Ovary (tissue), 9 donors: ENCODE measurements around the gene LRCH4. TPM values are rescaled to one million over a fixed set of nuclear protein-coding genes. Genes with fewer than 3 reads are reported as not detected.

Experiments used
- polyA plus RNA-seq, 2 donors: library from polyadenylated mRNA; stranded (reverse); fragments of 200-250 nt in 1 of 2; fragments of 350-450 nt in 1 of 2; fragmentation: Illumina TruSeq in 1 of 2; extraction: RNeasy Lipid Tissue Mini Kit (QIAGEN cat#74804) in 1 of 2; gene quantifications; one replicate each; pipeline ENCODE4 v1.2.3, GENCODE V29; 2013 to 2014
- small RNA-seq: library from RNA; depleted of rRNA; stranded (forward); fragments of <200 nt; gene quantifications from one replicate; pipeline ENCODE3, GENCODE V24; 2016
- total RNA-seq, 7 donors: library from RNA; depleted of rRNA in 2 of 7; stranded (reverse); fragments of >200 nt in 2 of 7; fragmentation: NEBNext Ultra II Directional in 3 of 7; extraction: Animal tissue kit (Norgen Biotek cat#: 25700) in 3 of 7; gene quantifications; one replicate each; pipeline versions ENCODE4 v1.1.0 to v1.2.4, GENCODE V29; 2016 to 2023
- donor health status: DM: no; HTN: no; CAD: no; lungs with moderate emphysema.
- donor health status: DM: no; HTN: no; CAD: no.
- donor health status: Bipolar disorder and iron deficiency.
- donor health status: DM: yes; HTN: yes; CAD: no.
- donor health status: DM: no; HTN: no; CAD: no.
- donor health status: DM: yes; HTN: yes; CAD: no.

The LRCH4 gene
- total and polyA plus RNA-seq, 9 donors: 3.5 to 133 (median 79.2) TPM

Small RNAs within 50 kb of the gene (small RNA-seq; reads per million reads assigned to genes)
- gene RN7SL416P (not detected), gene SAP25 (not detected)

Other genes starting within 250 kb of the LRCH4 start
- gene PILRB, start 228.0 kb downstream of the LRCH4 start, total RNA-seq: 10 to 100 TPM; 29.0 to 55.9 (median 41.1) TPM
- gene PILRB, start 228.0 kb downstream of the LRCH4 start, polyA plus RNA-seq: 10 to 100 TPM; 17.2 to 50.2 TPM
- 10 to 100 TPM in 1 of 7 donors, 1 to 10 TPM in 6; 1.5 to 25.9 (median 4.1) TPM for gene PILRA, start 212.6 kb downstream of the LRCH4 start, total RNA-seq
- 1 to 10 TPM; 4.8 to 9.0 TPM for gene PILRA, start 212.6 kb downstream of the LRCH4 start, polyA plus RNA-seq
- 1 to 10 TPM; 2.6 to 6.5 (median 5.0) TPM for gene ZCWPW1, start 157.4 kb downstream of the LRCH4 start, total RNA-seq
- 1 to 10 TPM; 8.2 to 9.3 TPM for gene ZCWPW1, start 157.4 kb downstream of the LRCH4 start, polyA plus RNA-seq
- gene MEPCE, start 156.3 kb downstream of the LRCH4 start, total RNA-seq: 10 to 100 TPM; 29.4 to 60.6 (median 44.7) TPM
- gene MEPCE, start 156.3 kb downstream of the LRCH4 start, polyA plus RNA-seq: 10 to 100 TPM; 30.0 to 48.9 TPM
- 10 to 100 TPM; 31.8 to 48.5 (median 39.1) TPM for gene PPP1R35, start 149.6 kb downstream of the LRCH4 start, total RNA-seq
- gene PPP1R35, start 149.6 kb downstream of the LRCH4 start, polyA plus RNA-seq: 10 to 100 TPM in 1 of 2 donors, 1 to 10 TPM in 1; 2.7 to 39.8 TPM
- gene SPACDR, start 121.9 kb downstream of the LRCH4 start, total RNA-seq: 1 to 10 TPM in 2 of 7 donors, under 1 TPM in 4, not detected in 1; 0.45 to 3.0 (median 0.87) TPM
- under 1 TPM; 0.25 to 0.71 TPM for gene SPACDR, start 121.9 kb downstream of the LRCH4 start, polyA plus RNA-seq
- 10 to 100 TPM; 19.8 to 57.3 (median 47.5) TPM for gene TSC22D4, start 106.9 kb downstream of the LRCH4 start, total RNA-seq
- gene TSC22D4, start 106.9 kb downstream of the LRCH4 start, polyA plus RNA-seq: 10 to 100 TPM in 1 of 2 donors, 1 to 10 TPM in 1; 6.5 to 40.4 TPM
- 10 to 100 TPM in 1 of 7 donors, 1 to 10 TPM in 6; 3.8 to 10.1 (median 8.5) TPM for gene NYAP1, start 102.2 kb downstream of the LRCH4 start, total RNA-seq
- 1 to 10 TPM in 1 of 2 donors, under 1 TPM in 1; 0.28 to 4.8 TPM for gene NYAP1, start 102.2 kb downstream of the LRCH4 start, polyA plus RNA-seq
- 100 to 1,000 TPM in 1 of 7 donors, 10 to 100 TPM in 6; 44.7 to 115 (median 61.5) TPM for gene AGFG2, start 46.9 kb downstream of the LRCH4 start, total RNA-seq
- 10 to 100 TPM; 10.0 to 55.9 TPM for gene AGFG2, start 46.9 kb downstream of the LRCH4 start, polyA plus RNA-seq
- gene SAP25, start 12.2 kb downstream of the LRCH4 start, total RNA-seq: 10 to 100 TPM in 2 of 7 donors, 1 to 10 TPM in 5; 3.2 to 10.1 (median 7.2) TPM
- 1 to 10 TPM in 1 of 2 donors, not detected in 1; 4.0 TPM for gene SAP25, start 12.2 kb downstream of the LRCH4 start, polyA plus RNA-seq
- 1 to 10 TPM in 3 of 7 donors, under 1 TPM in 4; 0.34 to 2.2 (median 0.84) TPM for gene FBXO24, start 199 bp upstream of the LRCH4 start, total RNA-seq
- gene FBXO24, start 199 bp upstream of the LRCH4 start, polyA plus RNA-seq: under 1 TPM; 0.33 to 0.63 TPM
- gene PCOLCE, start 16.2 kb upstream of the LRCH4 start, total RNA-seq: 100 to 1,000 TPM in 3 of 7 donors, 10 to 100 TPM in 4; 24.3 to 185 (median 67.5) TPM
- gene PCOLCE, start 16.2 kb upstream of the LRCH4 start, polyA plus RNA-seq: 10 to 100 TPM; 42.4 to 56.2 TPM
- gene MOSPD3, start 26.4 kb upstream of the LRCH4 start, total RNA-seq: 10 to 100 TPM in 6 of 7 donors, 1 to 10 TPM in 1; 9.4 to 27.7 (median 24.7) TPM
- 10 to 100 TPM in 1 of 2 donors, 1 to 10 TPM in 1; 9.2 to 24.4 TPM for gene MOSPD3, start 26.4 kb upstream of the LRCH4 start, polyA plus RNA-seq
- under 1 TPM in 4 of 7 donors, not detected in 3; 0.12 to 0.79 (median 0.26) TPM for gene TFR2, start 55.4 kb upstream of the LRCH4 start, total RNA-seq
- under 1 TPM; 0.06 to 0.13 TPM for gene TFR2, start 55.4 kb upstream of the LRCH4 start, polyA plus RNA-seq
- not detected for gene ACTL6B, start 70.3 kb upstream of the LRCH4 start, total RNA-seq
- not detected for gene ACTL6B, start 70.3 kb upstream of the LRCH4 start, polyA plus RNA-seq
- gene GNB2, start 87.6 kb upstream of the LRCH4 start, total RNA-seq: 100 to 1,000 TPM; 109 to 281 (median 216) TPM
- 100 to 1,000 TPM in 1 of 2 donors, 10 to 100 TPM in 1; 18.9 to 187 TPM for gene GNB2, start 87.6 kb upstream of the LRCH4 start, polyA plus RNA-seq
- 10 to 100 TPM; 23.1 to 93.0 (median 63.2) TPM for gene GIGYF1, start 108.1 kb upstream of the LRCH4 start, total RNA-seq
- 10 to 100 TPM in 1 of 2 donors, 1 to 10 TPM in 1; 7.0 to 45.1 TPM for gene GIGYF1, start 108.1 kb upstream of the LRCH4 start, polyA plus RNA-seq
- gene POP7, start 120.0 kb upstream of the LRCH4 start, total RNA-seq: 10 to 100 TPM; 13.8 to 29.2 (median 22.2) TPM
- 10 to 100 TPM; 11.1 to 26.5 TPM for gene POP7, start 120.0 kb upstream of the LRCH4 start, polyA plus RNA-seq
- gene EPO, start 134.3 kb upstream of the LRCH4 start, total RNA-seq: under 1 TPM in 2 of 7 donors, not detected in 5; 0.20 to 0.25 TPM
- gene EPO, start 134.3 kb upstream of the LRCH4 start, polyA plus RNA-seq: under 1 TPM in 1 of 2 donors, not detected in 1; 0.05 TPM
- gene ZAN, start 147.5 kb upstream of the LRCH4 start, total RNA-seq: not detected
- gene ZAN, start 147.5 kb upstream of the LRCH4 start, polyA plus RNA-seq: not detected
- 100 to 1,000 TPM in 3 of 7 donors, 10 to 100 TPM in 4; 31.0 to 119 (median 89.8) TPM for gene EPHB4, start 241.4 kb upstream of the LRCH4 start, total RNA-seq
- gene EPHB4, start 241.4 kb upstream of the LRCH4 start, polyA plus RNA-seq: 10 to 100 TPM; 24.4 to 38.2 TPM